SK-N-SH (cell line): Measurements from ENCODE around the gene ARL8A. TPM values are rescaled to one million over a fixed set of nuclear protein-coding genes. Genes with fewer than 3 reads are reported as not detected.

Source experiments
- CTCF ChIA-PET: fragments of 300-600, 350-600 bp; formaldehyde crosslinking; extraction: SDS; loops from one replicate; lab custom pipeline; 2021; lab: Yijun Ruan, JAX
- POLR2A ChIA-PET: fragments of 350-600 bp; sonication (Branson Sonifier 250); formaldehyde crosslinking; extraction: SDS; loops from one replicate; lab custom pipeline; 2020; ENCODE audit warnings: antibody characterized with exemption, inconsistent platforms; lab: Yijun Ruan, JAX
- DNase-seq: peaks from one replicate; pipeline ENCODE4 v3.0.0; 2012
- H2AFZ ChIP-seq: fragments of 200-600 bp; sonication (generic); 2 replicates; pipeline ENCODE4 v1.8.1; 2016; ENCODE audit warnings: antibody characterized with exemption, mild to moderate bottlenecking, low read depth
- H3F3A ChIP-seq: fragments of 200-600 bp; sonication (generic); replicated peaks from 2 replicates; pipeline ENCODE3; 2016; ENCODE audit warnings: antibody characterized with exemption, mild to moderate bottlenecking; ENCODE audit not compliant: insufficient read depth
- H3K27ac ChIP-seq, 2 experiments: fragments of 200-500 bp in 1 of 2; fragments of 200-600 bp in 1 of 2; sonication (Bioruptor generic) in 1 of 2; sonication (generic), shearing (Covaris generic) in 1 of 2; 2 replicates each; pipeline versions ENCODE4 v1.5.1 to v1.6.1; 2014 to 2016; ENCODE audit warnings: low read depth in 2 of 2, inconsistent platforms in 1 of 2, low read length in 1 of 2, mild to moderate bottlenecking in 1 of 2, mixed read lengths in 1 of 2
- H3K27me3 ChIP-seq: fragments of 200-600 bp; sonication (generic), shearing (Covaris generic); 2 replicates; pipeline ENCODE4 v1.6.1; 2016; ENCODE audit warnings: mixed run types; ENCODE audit not compliant: insufficient read depth
- H3K36me3 ChIP-seq, 2 experiments: fragments of 200-500 bp in 1 of 2; fragments of 200-600 bp in 1 of 2; sonication (Bioruptor generic) in 1 of 2; sonication (generic) in 1 of 2; replicated peaks in 1 of 2; 2 replicates each; pipeline versions ENCODE3 to v1.5.1; 2014 to 2016; ENCODE audit warnings: low read length in 1 of 2, mild to moderate bottlenecking in 1 of 2; ENCODE audit not compliant: insufficient read depth in 2 of 2, control insufficient read depth in 1 of 2
- H3K4me1 ChIP-seq, 2 experiments: fragments of 200-500 bp in 1 of 2; fragments of 200-600 bp in 1 of 2; sonication (Bioruptor generic) in 1 of 2; sonication (generic), shearing (Covaris generic) in 1 of 2; 2 replicates each; pipeline versions ENCODE4 v1.5.1 to v1.6.1; 2014 to 2016; ENCODE audit warnings: low read depth in 1 of 2, low read length in 1 of 2, mixed run types in 1 of 2; ENCODE audit not compliant: insufficient read depth in 2 of 2, control insufficient read depth in 1 of 2
- H3K4me2 ChIP-seq: fragments of 200-600 bp; sonication (generic), shearing (Covaris generic); 2 replicates; pipeline ENCODE4 v1.6.1; 2017; ENCODE audit warnings: mixed run types
- H3K4me3 ChIP-seq, 2 experiments: fragments of 200-500 bp in 1 of 2; fragments of 200-600 bp in 1 of 2; sonication (Bioruptor generic) in 1 of 2; sonication (generic), shearing (Covaris generic) in 1 of 2; 2 replicates each; pipeline versions ENCODE4 v1.5.1 to v1.8.1; 2014 to 2016; ENCODE audit warnings: low read depth in 2 of 2, inconsistent platforms in 1 of 2, low read length in 1 of 2, mild to moderate bottlenecking in 1 of 2, mixed read lengths in 1 of 2, moderate library complexity in 1 of 2
- H3K79me2 ChIP-seq: fragments of 200-600 bp; sonication (generic); 2 replicates; pipeline ENCODE4 v1.8.1; 2017; ENCODE audit warnings: mild to moderate bottlenecking; ENCODE audit not compliant: insufficient read depth
- H3K9ac ChIP-seq: fragments of 200-600 bp; sonication (generic); 2 replicates; pipeline ENCODE4 v1.6.1; 2017; ENCODE audit warnings: mixed run types
- H3K9me2 ChIP-seq: fragments of 200-600 bp; sonication (generic); 2 replicates; pipeline ENCODE4 v1.6.1; 2017; ENCODE audit warnings: mixed run types
- H3K9me3 ChIP-seq: fragments of 200-600 bp; sonication (generic); 2 replicates; pipeline ENCODE4 v1.6.1; 2017; ENCODE audit warnings: mixed run types, mild to moderate bottlenecking, moderate library complexity
- H4K20me1 ChIP-seq: fragments of 200-600 bp; sonication (generic); 2 replicates; pipeline ENCODE4 v1.6.1; 2017; ENCODE audit warnings: mild to moderate bottlenecking, mixed run types; ENCODE audit not compliant: insufficient read depth
- CHD2 ChIP-seq: fragments of 150-350 bp; IDR thresholded peaks from 2 replicates; pipeline ENCODE4 v1.6.1; 2018; ENCODE audit warnings: low read length; ENCODE audit not compliant: partially characterized antibody
- FOXM1 ChIP-seq: IDR thresholded peaks from 2 replicates; pipeline ENCODE4 v1.4.0; 2012; ENCODE audit warnings: low read depth, mild to moderate bottlenecking
- GATA2 ChIP-seq: sonication (generic); formaldehyde crosslinking; IDR thresholded peaks from 2 replicates; pipeline ENCODE4 v1.5.0; 2020; ENCODE audit warnings: mild to moderate bottlenecking, missing genetic modification reagents
- SIN3A ChIP-seq: IDR thresholded peaks from 2 replicates; pipeline ENCODE4 v1.6.1; 2012; ENCODE audit warnings: low read depth, mild to moderate bottlenecking, low read length, moderate library complexity, borderline replicate concordance
- WGBS: methylation state at CpG from one replicate; pipeline ENCODE4 v1.1.6; 2017; ENCODE audit warnings: low lambda C conversion rate; 5-methylcytosine and 5-hydroxymethylcytosine counted together
- polyA plus RNA-seq, 3 experiments: library from polyadenylated mRNA; depleted of rRNA; stranded (reverse); fragments of >200 nt; gene quantifications; 2 replicates each; pipeline ENCODE4 v1.2.3, GENCODE V29; 2012
- TF ChIP-seq, protein P1 (sequence below): fragments of 150-350 bp; IDR thresholded peaks from 2 replicates; pipeline ENCODE4 v1.6.1; 2017; ENCODE audit warnings: antibody characterized with exemption, low read length, low read depth, borderline replicate concordance
- TF ChIP-seq, protein P2 (sequence below): fragments of 200-600 bp; sonication (generic); IDR thresholded peaks from 2 replicates; pipeline ENCODE4 v1.6.1; 2017; ENCODE audit warnings: antibody characterized with exemption, mild to moderate bottlenecking, moderate library complexity
- TF ChIP-seq, protein P3 (sequence below): IDR thresholded peaks from 2 replicates; pipeline ENCODE4; 2012

ARL8A gene
- polyA plus RNA-seq, 1 of the 3 experiments (the other 2 are of a cell fraction): 66.9 TPM

DNA sequence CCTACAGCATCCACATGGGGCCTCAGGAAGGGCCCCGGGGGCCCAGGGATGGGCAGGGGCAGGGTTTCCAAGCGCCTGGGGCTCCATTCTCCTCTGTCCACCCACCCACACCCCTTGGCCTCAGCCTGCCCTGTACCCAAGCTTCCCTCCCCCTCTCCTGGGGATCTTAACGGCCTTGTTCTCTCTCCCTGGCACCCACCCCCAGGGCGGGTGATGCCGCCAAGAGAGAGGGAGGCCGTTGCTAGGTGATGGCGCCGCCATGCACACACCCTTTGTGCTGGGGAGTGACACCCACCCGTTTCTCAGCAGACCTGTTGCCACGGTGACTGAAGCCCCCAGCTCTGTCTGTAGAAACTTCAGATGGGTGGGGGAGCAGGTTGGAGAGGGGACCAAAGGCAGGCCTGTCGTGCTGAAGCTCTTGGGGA is 14.2 kb downstream of the ARL8A start (continued):
- TF ChIP-seq, protein P1, sequence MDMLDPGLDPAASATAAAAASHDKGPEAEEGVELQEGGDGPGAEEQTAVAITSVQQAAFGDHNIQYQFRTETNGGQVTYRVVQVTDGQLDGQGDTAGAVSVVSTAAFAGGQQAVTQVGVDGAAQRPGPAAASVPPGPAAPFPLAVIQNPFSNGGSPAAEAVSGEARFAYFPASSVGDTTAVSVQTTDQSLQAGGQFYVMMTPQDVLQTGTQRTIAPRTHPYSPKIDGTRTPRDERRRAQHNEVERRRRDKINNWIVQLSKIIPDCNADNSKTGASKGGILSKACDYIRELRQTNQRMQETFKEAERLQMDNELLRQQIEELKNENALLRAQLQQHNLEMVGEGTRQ: no peak

DNA sequence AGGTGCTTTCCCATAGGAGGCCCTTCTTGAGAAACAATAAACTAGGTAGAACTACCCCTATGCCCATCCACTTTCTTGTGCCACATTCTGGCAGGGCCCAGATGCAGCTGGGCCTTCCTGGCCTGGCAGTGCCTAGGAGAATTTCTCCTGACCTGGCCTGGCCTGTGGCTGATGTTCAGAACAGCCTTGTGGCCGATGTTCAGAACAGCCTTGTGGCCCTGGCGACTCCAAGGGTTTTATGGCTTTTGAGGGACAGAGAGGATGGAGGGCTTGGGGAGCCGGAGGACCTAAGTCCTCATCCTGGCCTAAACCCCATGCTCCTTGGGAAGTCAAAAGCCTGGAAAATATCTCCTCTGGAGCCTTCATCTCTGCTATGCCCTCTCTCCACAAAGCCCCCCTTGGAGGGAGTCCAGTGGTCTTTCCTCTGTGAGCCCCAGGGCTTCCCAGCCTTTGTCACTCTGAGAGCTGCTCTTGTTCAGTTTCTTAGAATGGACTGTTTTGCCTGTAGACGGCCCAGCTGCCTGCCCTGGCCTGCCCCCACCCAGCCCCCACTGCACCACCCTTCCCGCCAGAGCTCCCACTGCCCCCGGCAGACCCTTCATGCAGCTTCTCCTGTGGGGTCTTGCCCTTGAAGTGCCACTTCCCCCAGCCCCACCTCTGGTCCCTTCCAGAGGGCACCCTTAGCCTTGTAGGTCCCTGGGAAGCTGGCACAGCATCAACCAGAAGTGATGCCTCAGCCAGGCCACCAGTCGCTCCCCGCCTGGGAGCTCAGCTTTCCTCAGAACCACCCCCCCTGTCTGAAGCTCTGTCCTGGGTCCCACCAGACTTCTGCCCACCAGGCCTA is 14.9 kb downstream of the ARL8A start:
- POLR2A ChIA-PET: no interaction called here
- CTCF ChIA-PET: interaction anchor here (0.8 to 11.2 kb wide), 5 partner anchors 9 to 138 kb away, joined by 3 to 161 read pairs (median 19); partner anchors contain the start of genes ARL8A, ELF3 and GPR37L1
- no peak overlapping the region for H3K27ac ChIP-seq
- H3K9me2 ChIP-seq: no peaks in the 10 kb centered on the region
- H3K4me1 ChIP-seq: peaks cover 0 to 8% of the 10 kb centered on the region in 2 experiments; a peak in 1 of 4 replicates
- no peaks in the 10 kb centered on the region for H3K9me3 ChIP-seq
- no peaks in the 10 kb centered on the region for H3K79me2 ChIP-seq
- H3K4me3 ChIP-seq: no peak overlapping the region
- H3K4me2 ChIP-seq: no peak overlapping the region
- H3F3A ChIP-seq: peaks cover 3% of the 10 kb centered on the region
- WGBS: 93% methylated on average over 6 of the region's 8 CpGs
- no peak overlapping the region for H2AFZ ChIP-seq
- TF ChIP-seq GATA2 (CRISPR knock-in tag) (no peak), FOXM1 (no peak), CHD2 (no peak), SIN3A (no peak)
- TF ChIP-seq, protein P2, sequence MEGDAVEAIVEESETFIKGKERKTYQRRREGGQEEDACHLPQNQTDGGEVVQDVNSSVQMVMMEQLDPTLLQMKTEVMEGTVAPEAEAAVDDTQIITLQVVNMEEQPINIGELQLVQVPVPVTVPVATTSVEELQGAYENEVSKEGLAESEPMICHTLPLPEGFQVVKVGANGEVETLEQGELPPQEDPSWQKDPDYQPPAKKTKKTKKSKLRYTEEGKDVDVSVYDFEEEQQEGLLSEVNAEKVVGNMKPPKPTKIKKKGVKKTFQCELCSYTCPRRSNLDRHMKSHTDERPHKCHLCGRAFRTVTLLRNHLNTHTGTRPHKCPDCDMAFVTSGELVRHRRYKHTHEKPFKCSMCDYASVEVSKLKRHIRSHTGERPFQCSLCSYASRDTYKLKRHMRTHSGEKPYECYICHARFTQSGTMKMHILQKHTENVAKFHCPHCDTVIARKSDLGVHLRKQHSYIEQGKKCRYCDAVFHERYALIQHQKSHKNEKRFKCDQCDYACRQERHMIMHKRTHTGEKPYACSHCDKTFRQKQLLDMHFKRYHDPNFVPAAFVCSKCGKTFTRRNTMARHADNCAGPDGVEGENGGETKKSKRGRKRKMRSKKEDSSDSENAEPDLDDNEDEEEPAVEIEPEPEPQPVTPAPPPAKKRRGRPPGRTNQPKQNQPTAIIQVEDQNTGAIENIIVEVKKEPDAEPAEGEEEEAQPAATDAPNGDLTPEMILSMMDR: no peak
- TF ChIP-seq, protein P3, sequence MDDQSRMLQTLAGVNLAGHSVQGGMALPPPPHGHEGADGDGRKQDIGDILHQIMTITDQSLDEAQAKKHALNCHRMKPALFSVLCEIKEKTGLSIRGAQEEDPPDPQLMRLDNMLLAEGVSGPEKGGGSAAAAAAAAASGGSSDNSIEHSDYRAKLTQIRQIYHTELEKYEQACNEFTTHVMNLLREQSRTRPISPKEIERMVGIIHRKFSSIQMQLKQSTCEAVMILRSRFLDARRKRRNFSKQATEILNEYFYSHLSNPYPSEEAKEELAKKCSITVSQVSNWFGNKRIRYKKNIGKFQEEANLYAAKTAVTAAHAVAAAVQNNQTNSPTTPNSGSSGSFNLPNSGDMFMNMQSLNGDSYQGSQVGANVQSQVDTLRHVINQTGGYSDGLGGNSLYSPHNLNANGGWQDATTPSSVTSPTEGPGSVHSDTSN: no peak
- TF ChIP-seq, all 33 proteins: peak for 0
- peaks cover 4% of the 10 kb centered on the region for H4K20me1 ChIP-seq
- DNase-seq: no peak
- H3K27me3 ChIP-seq: no peaks in the 10 kb centered on the region
- H3K36me3 ChIP-seq: peaks cover 4 to 23% of the 10 kb centered on the region in 2 experiments
- no peak overlapping the region for H3K9ac ChIP-seq
